ELR (cell line): ENCODE results near the gene ECHDC3.
A peak's percentile ranks its signal among the peaks of the same experiment; 100 is the strongest.
"Not testable (repeated sequence)": the region's sequence is repeated elsewhere in the genome, so short reads cannot be mapped to it uniquely, and the experiment has no call there.

Source experiments
- DNase-seq: peaks from one replicate; pipeline ENCODE4 v3.0.0-alpha.2; 2015; ENCODE audit warnings: low read depth

The ECHDC3 gene

GRCh38 chr10:11742009-11742778 lies at the start of gene ECHDC3:
Gene ECHDC3, plus strand, starts transcription at chr10:11742382. Its CDS starts 195 bp downstream, at chr10:11742577.
- peak; percentile 54 for DNase-seq

- DNase-seq = no peak
These were observed 48.8 kb upstream of the ECHDC3 start for GRCh38 chr10:11693376-11693775.

DNA sequence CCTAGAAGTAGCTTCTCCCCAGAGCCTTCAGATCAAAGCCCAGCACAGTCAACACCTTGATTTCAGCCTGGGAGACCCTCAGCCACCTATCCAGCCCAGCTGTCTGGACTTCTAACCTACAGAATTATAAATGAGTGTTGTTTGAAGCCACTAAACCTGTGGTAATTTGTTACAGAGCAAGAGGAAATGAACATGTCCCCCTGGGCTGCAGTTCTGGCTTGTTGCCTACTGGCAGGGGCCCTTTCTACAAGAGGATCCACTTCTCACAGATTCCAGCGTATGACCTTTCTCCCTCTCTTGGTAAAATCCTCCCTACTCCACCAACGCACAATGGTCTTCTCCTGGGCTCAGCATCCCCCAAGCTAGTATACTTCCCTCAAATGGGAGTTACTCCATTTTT lies 46.4 kb upstream of the ECHDC3 start:
- no peak for DNase-seq

- DNase-seq = no peak
These were observed 44.3 kb upstream of the ECHDC3 start for GRCh38 chr10:11697718-11698527.

DNA sequence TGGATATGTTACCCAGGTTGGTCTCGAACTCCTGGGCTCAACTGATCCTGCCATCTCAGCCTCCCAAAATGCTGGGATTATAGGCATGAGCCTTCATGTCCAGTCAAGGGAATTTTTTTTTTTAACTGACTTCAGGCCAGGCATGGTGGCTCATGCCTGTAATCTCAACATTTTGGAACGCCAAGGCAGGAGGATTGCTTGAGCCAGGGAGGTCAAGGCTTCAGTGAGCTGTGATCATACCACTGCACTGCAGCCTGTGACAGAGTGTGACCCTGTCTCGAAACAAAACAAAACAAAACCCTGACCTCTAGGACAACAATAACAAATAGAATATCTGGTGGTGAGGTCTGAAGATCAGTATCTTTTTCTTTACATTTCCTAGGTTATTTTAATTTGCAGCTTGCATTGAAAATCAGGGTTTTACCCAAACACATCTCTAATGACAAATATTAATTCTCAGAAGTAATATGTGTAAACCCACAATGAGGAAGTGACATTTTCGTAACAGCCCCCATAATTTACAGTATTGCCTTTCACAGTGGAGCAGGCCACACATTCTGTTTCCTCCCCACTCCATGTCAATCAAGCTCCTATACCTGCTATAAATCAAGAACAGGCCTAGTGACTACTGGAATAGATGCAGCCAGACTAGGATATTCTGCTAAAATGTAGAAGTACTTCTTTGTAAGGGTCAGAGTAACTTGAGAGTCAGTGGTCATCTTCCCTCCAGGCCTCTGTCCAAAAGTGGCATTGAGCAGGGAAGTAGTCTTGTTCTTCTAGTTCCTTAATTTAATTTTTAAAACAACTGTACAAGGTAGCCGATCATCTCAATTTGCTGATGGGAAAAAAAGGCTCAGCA lies 43.3 kb upstream of the ECHDC3 start:
- DNase-seq = no peak

DNA sequence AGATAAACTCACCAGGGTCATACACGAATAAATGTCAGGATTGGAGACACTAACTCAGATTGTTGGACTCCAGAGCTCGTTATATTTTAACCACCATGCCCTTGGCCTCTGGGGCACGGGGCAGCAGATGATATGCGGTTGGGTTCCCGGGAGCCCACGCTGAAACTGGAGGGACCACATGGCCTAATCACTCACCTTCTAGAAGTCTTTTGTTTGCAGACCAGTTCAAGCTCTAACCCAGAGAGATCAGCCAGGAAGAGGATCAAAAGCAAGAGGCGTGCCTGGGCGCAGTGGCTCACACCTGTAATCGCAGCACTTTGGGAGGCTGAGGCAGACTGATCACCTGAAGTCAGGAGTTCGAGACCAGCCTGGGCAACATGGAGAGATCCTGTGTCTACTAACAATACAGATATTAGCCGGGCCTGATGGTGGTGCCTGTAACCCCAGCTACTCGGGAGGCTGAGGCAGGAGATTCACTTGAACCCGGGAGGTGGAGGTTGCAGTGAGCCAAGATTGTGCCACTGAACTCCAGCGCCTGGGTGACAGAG lies 42.6 kb upstream of the ECHDC3 start:
- DNase-seq = no peak

DNA sequence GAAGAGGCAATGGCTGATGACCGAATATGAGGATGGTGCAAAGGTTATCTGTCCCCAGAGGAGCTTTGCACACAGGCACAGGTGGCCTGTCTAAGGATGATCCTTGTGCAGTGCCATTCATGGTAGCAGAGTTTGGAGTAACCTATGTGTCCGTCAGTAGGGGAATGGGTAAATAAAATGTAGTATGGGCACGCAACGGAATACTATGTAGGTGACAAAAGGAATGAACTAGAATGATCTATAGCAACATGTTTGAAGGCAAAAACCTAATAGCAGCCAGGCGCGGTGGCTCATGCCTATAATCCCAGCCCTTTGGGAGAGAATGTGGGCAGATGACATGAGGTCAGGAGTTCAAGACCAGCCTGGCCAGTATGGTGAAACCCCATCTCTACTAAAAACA lies 41.6 kb upstream of the ECHDC3 start:
- DNase-seq = no peak

GRCh38 chr10:11701451-11702095 lies 40.6 kb upstream of the ECHDC3 start:
- DNase-seq = no peak

- DNase-seq = no peak
These were observed 39.9 kb upstream of the ECHDC3 start for GRCh38 chr10:11702264-11702663.

- DNase-seq = no peak
These were observed 38.1 kb upstream of the ECHDC3 start for GRCh38 chr10:11704092-11704491.

GRCh38 chr10:11705722-11706121 lies 36.5 kb upstream of the ECHDC3 start:
- DNase-seq = peak; percentile 15

GRCh38 chr10:11706895-11707567 lies 35.2 kb upstream of the ECHDC3 start:
- no peak for DNase-seq

DNA sequence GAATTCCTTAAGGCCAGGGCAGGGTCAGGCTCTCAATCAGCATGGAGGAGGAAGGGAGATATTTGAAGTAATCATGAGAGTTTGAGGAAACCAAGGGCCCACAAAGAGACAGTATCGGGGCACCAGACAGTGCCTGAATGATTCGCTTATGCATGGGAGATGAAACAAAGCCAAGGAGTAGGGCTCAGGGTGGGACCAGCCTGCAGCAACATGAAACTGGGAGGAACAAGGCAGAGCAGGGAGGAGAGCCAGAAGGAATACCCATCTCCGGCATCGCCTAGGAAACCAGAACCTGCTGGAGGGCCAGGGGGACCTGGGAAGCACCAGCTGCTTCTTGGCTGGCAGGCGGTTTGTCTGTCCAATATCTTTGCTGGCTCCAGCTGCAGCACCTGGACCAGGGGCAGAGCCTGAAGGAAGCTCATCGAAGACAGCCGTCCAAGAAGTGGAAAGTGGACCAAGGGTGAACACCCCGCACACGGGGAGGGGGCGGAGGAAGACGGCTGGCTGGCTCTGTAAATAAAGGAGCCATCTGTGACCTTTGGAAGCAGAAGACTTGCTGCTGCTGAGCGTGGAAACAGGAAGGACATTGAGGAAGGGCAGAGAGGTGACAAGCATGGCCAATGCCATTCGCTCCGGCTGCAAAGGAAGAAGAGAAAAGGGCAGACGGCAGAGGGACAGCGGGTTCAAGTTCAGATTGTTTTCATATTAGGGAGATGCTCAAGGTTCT lies 34.4 kb upstream of the ECHDC3 start:
- no peak for DNase-seq

DNA sequence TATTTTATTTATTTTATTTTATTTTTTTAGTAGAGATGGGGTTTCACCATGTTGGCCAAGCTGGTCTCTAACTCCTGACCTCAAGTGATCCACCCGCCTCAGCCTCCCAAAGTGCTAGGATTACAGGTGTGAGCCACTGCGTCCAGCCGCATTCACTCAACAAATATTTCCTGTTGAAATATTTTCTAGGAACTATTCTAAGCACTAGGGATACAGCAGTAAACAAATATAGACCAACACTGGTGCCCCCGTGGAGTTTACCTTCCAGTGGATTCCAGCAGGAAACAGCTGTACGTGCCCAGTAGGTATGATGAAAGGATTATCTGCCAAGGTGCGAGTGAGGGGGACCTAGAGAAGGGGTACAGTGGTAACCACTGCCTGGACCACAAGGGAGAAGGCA lies 33.4 kb upstream of the ECHDC3 start:
- DNase-seq = not testable (repeated sequence)

DNA sequence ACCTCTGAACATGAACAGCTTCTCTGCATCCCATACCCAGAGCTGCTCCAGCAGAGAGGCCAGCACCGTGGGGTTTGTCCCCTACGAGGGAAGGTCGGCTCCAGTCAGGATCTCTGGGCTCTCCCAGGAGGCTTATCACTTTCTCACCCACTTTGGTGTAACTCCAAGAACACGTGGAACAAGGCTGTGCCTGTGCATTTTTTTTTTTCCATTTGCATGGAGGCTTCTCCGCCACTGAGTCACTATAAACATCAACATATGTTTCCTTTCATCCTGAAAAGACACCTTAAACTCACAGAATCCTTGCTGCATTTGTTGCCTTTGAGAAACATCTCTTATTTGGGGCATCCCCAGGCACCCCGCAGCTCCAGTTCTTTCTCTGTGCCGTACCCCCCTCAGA lies 29.4 kb upstream of the ECHDC3 start:
- DNase-seq = peak; percentile 35

DNA sequence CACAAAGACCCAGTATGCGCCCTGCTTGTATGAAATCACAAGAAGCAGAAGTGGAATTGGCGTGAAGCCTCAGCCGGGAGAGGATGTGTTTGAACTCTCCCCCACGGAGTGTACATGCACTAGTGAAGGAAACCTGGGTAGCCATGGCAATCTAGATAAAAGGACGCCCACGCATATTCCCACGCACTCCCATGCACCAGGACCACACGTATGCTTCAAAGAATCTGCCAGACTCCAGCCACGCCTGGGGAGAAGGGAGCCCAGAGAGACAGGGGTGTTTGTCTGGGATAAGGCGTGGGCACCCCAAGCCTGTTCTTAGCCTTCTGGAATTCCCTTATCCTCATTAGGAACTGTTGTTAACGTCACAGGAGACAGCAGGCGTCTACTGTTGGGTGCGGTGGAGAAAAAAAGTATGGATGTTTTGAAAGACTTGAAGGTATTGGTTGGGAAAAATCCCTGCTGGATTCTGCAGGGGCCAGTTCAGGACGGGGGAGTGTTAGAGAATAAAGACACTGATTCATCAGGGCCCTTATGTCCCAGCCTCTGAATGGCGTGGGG lies 28.9 kb upstream of the ECHDC3 start:
- DNase-seq = no peak

DNA sequence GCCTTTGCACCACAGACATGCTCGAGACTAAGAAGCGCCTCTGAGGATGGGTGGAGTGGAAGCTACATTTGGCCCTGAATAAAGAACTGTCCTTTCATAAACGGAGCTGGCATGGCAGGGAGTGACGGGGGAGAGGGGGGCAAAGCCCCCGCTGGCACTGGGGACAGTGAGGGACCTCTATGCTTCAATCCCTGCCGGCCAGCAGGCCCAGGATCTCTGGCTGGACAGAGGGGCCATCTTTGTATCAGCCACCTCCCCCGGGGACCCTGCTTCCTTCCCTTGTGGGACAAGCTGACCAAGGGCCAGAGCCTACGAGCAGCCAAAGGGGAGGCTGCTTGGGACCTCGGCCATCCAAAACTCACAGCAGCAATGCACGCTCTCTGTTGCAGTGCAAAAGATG lies 28.2 kb upstream of the ECHDC3 start:
- no peak for DNase-seq

- no peak for DNase-seq
These were observed 27.3 kb upstream of the ECHDC3 start for GRCh38 chr10:11714750-11715365.

GRCh38 chr10:11715815-11716494 lies 26.2 kb upstream of the ECHDC3 start:
- DNase-seq = no peak
